Activated B cell treated with CpG ODN at 0.5 μM for 24 hours (primary cell): ENCODE measurements around the gene ATP7A. TPM values are rescaled to one million over a fixed set of nuclear protein-coding genes. Genes with fewer than 3 reads are reported as not detected.

Experiments
- ATAC-seq: fragments of 200-7000 bp; cut with Tn5 transposase; one replicate; pipeline ENCODE4 v1.10.0; 2021; ENCODE audit warnings: low read depth, mild to moderate bottlenecking, moderate library complexity
- CTCF ChIA-PET: fragments of 350-600 bp; sonication (Branson Sonifier 250); formaldehyde crosslinking; loops from one replicate; lab custom pipeline; 2021; ENCODE audit warnings: antibody characterized with exemption; lab: Charles Lee
- POLR2A ChIA-PET: fragments of 350-600 bp; sonication (Branson Sonifier 250); formaldehyde crosslinking; loops from one replicate; lab custom pipeline; 2021; ENCODE audit warnings: antibody characterized with exemption; lab: Charles Lee
- DNase-seq: peaks from one replicate; pipeline ENCODE4 v3.0.0; 2022
- H3K27ac Mint-ChIP-seq: one replicate; pipeline ENCODE4 v1.8.0; 2020; ENCODE audit warnings: mixed read lengths
- H3K27me3 Mint-ChIP-seq: one replicate; pipeline ENCODE4 v1.8.0; 2021; ENCODE audit warnings: mixed read lengths
- H3K36me3 Mint-ChIP-seq: one replicate; pipeline ENCODE4 v1.8.0; 2021; ENCODE audit warnings: low read depth, mixed read lengths
- H3K4me1 Mint-ChIP-seq: one replicate; pipeline ENCODE4 v1.8.0; 2021; ENCODE audit warnings: mixed read lengths
- H3K4me3 Mint-ChIP-seq: one replicate; pipeline ENCODE4 v1.8.0; 2020; ENCODE audit warnings: mild to moderate bottlenecking, mixed read lengths
- H3K9me3 Mint-ChIP-seq: one replicate; pipeline ENCODE4 v1.8.0; 2020; ENCODE audit warnings: mixed read lengths
- CTCF ChIP-seq: fragments of 200-600 bp; IDR thresholded peaks from one replicate; pipeline ENCODE4 v1.8.0; 2022; ENCODE audit warnings: antibody characterized with exemption, mild to moderate bottlenecking
- intact Hi-C: fragments of 100-400 bp; cut with micrococcal nuclease; formaldehyde crosslinking; loops from one replicate; pipeline ENCODE4 v1.15.1; 2024
- total RNA-seq: library from RNA; stranded (reverse); gene quantifications from 2 replicates; pipeline ENCODE4 v1.2.3, GENCODE V29; 2022

The ATP7A gene
- total RNA-seq, 1 donor from 2014 or later = 9.4 TPM

- H3K4me1 Mint-ChIP-seq = no peaks in the 10 kb centered on the region
- DNase-seq (no peak), ATAC-seq (no peak)
- H3K9me3 Mint-ChIP-seq = no peaks in the 10 kb centered on the region
- no peak overlapping the region for H3K27ac Mint-ChIP-seq
- peaks cover 7% of the 10 kb centered on the region for H3K36me3 Mint-ChIP-seq
- no peaks in the 10 kb centered on the region for H3K27me3 Mint-ChIP-seq
- no peak for TF ChIP-seq CTCF
- ChIA-PET CTCF (no interaction called here), POLR2A (no interaction called here)
- no peak overlapping the region for H3K4me3 Mint-ChIP-seq
- intact Hi-C loops = no loop called here
Measured at GRCh38 chrX:77977095-77977494, 66.6 kb downstream of the ATP7A start.

GRCh38 chrX:77977518-77977917 is 67.0 kb downstream of the ATP7A start:
- CTCF ChIA-PET = no interaction called here
- no peak for DNase-seq
- no peaks in the 10 kb centered on the region for H3K9me3 Mint-ChIP-seq
- no peak overlapping the region for H3K4me3 Mint-ChIP-seq
- intact Hi-C loops = no loop called here
- no peak for ATAC-seq
- TF ChIP-seq CTCF = no peak
- no peaks in the 10 kb centered on the region for H3K4me1 Mint-ChIP-seq
- no peaks in the 10 kb centered on the region for H3K27me3 Mint-ChIP-seq
- no peak overlapping the region for H3K27ac Mint-ChIP-seq
- POLR2A ChIA-PET = no interaction called here
- H3K36me3 Mint-ChIP-seq = peaks cover 7% of the 10 kb centered on the region

- no peaks in the 10 kb centered on the region for H3K9me3 Mint-ChIP-seq
- H3K36me3 Mint-ChIP-seq = no peaks in the 10 kb centered on the region
Measured at GRCh38 chrX:77979870-77980269, 69.4 kb downstream of the ATP7A start.

GRCh38 chrX:78011846-78012245 is 101.4 kb downstream of the ATP7A start:
- no peaks in the 10 kb centered on the region for H3K27me3 Mint-ChIP-seq
- peaks cover 23% of the 10 kb centered on the region for H3K36me3 Mint-ChIP-seq
- no peak overlapping the region for H3K4me3 Mint-ChIP-seq
- CTCF ChIA-PET = no interaction called here
- intact Hi-C loops = no loop called here
- H3K9me3 Mint-ChIP-seq = peaks cover 4% of the 10 kb centered on the region
- POLR2A ChIA-PET = no interaction called here
- no peak for DNase-seq
- no peak overlapping the region for H3K27ac Mint-ChIP-seq
- TF ChIP-seq CTCF = no peak
- ATAC-seq = no peak
- H3K4me1 Mint-ChIP-seq = no peaks in the 10 kb centered on the region

More at GRCh38 chrX:77979870-77980269, 69.4 kb downstream of the ATP7A start:
- ATAC-seq (no peak), DNase-seq (no peak)
- ChIA-PET POLR2A (no interaction called here), CTCF (no interaction called here)
- TF ChIP-seq CTCF = no peak
- H3K4me1 Mint-ChIP-seq = peaks cover 7% of the 10 kb centered on the region
- H3K4me3 Mint-ChIP-seq = no peak overlapping the region
- intact Hi-C loops = no loop called here
- H3K27me3 Mint-ChIP-seq = no peaks in the 10 kb centered on the region
- H3K27ac Mint-ChIP-seq = no peak overlapping the region

GRCh38 chrX:78019586-78020483 is 109.3 kb downstream of the ATP7A start:
- ChIA-PET CTCF (no interaction called here), POLR2A (interaction anchor here (0.5 kb wide), 1 partner anchor 115 kb away, joined by 5 read pairs; no protein-coding TSS in a partner anchor)
- Mint-ChIP-seq H3K27me3 (no peaks in the 10 kb centered on the region), H3K4me1 (no peaks in the 10 kb centered on the region), H3K9me3 (peaks cover 4% of the 10 kb centered on the region), H3K27ac (no peak overlapping the region), H3K36me3 (peaks cover 16% of the 10 kb centered on the region), H3K4me3 (no peak overlapping the region)
- intact Hi-C loops = loop anchor here (5.0 kb wide), 3 partner anchors 123 to 1568 kb away; partner anchors contain the start of genes ATRX, COX7B and MAGT1
- no peak for TF ChIP-seq CTCF
- ATAC-seq = no peak
- DNase-seq = no peak
